Testis (tissue), 3 donors: ENCODE results near the gene TMEM74B. TPM values are rescaled to one million over a fixed set of nuclear protein-coding genes. Genes with fewer than 3 reads are reported as not detected.

Source experiments
- DNase-seq: peaks from one replicate; pipeline ENCODE4 v3.0.0-alpha.2; 2019
- H3K27ac ChIP-seq, 2 donors: fragments of 200-600 bp; sonication (generic); one replicate each; pipeline ENCODE4 v1.5.1; 2019
- H3K27me3 ChIP-seq: fragments of 200-600 bp; sonication (generic); one replicate; pipeline ENCODE4 v1.5.1; 2019
- H3K36me3 ChIP-seq: fragments of 200-600 bp; sonication (generic); one replicate; pipeline ENCODE4 v1.5.1; 2017; ENCODE audit warnings: low read depth; ENCODE audit errors: missing control alignments
- H3K4me1 ChIP-seq: fragments of 200-600 bp; sonication (generic); one replicate; pipeline ENCODE4 v1.5.1; 2019
- H3K4me3 ChIP-seq, 2 donors: fragments of 200-600 bp; sonication (generic); one replicate each; pipeline ENCODE4 v1.5.1; 2017 to 2019
- H3K9me3 ChIP-seq: fragments of 200-600 bp; sonication (generic); one replicate; pipeline ENCODE4 v1.5.1; 2017
- CTCF ChIP-seq, 3 experiments: fragments of 450-650 bp in 2 of 3; fragments of 200-600 bp in 1 of 3; sonication (generic) in 1 of 3; IDR thresholded peaks; one replicate each; pipeline ENCODE4 v1.5.1; 2016 to 2019; ENCODE audit warnings: antibody characterized with exemption in 3 of 3, mild to moderate bottlenecking in 2 of 3, moderate library complexity in 1 of 3
- POLR2A ChIP-seq: fragments of 450-650 bp; IDR thresholded peaks from one replicate; pipeline ENCODE4 v1.6.1; 2017; ENCODE audit warnings: antibody characterized with exemption, mild to moderate bottlenecking, moderate library complexity
- WGBS, 2 donors: methylation state at CpG; one replicate each; pipeline ENCODE4 v1.1.5; 2018; 5-methylcytosine and 5-hydroxymethylcytosine counted together
- intact Hi-C: fragments of 100-400 bp; cut with DNase I; formaldehyde crosslinking; loops from one replicate; pipeline ENCODE4 v1.15.1; 2023; ENCODE audit warnings: low total_unique reads
- polyA plus RNA-seq: library from polyadenylated mRNA; stranded (reverse); fragments of 350-450 nt; fragmentation: Illumina TruSeq; extraction: RNeasy Lipid Tissue Mini Kit (QIAGEN cat#74804); gene quantifications from one replicate; pipeline ENCODE4 v1.2.3, GENCODE V29; 2014; ENCODE audit warnings: low read depth, low replicate concordance; ENCODE audit not compliant: insufficient read depth
- total RNA-seq, 2 donors: library from RNA; depleted of rRNA; stranded (reverse); fragments of >200 nt; gene quantifications; one replicate each; pipeline ENCODE4 v1.2.3, GENCODE V29; 2016

TMEM74B gene
- total and polyA plus RNA-seq, 3 donors from 2014 or later, result 3.9 to 6.7 (median 4.8) TPM

GRCh38 chr20:1134836-1135235 lies 49.9 kb downstream of the TMEM74B start:
- 90 to 93% methylated on average over 3 to 12 of the region's 12 CpGs for WGBS, 2 donors
- DNase-seq, result no peak
- H3K27ac ChIP-seq, result no peak overlapping the region
- H3K4me1 ChIP-seq, result no peaks in the 10 kb centered on the region
- H3K4me3 ChIP-seq, result no peak overlapping the region
- TF ChIP-seq CTCF (IDR thresholded peaks at IDR 0.05) (no peak), POLR2A (no peak)
- no peaks in the 10 kb centered on the region for H3K36me3 ChIP-seq
- no peaks in the 10 kb centered on the region for H3K27me3 ChIP-seq
- H3K9me3 ChIP-seq, result no peaks in the 10 kb centered on the region
- intact Hi-C loops, result no loop called here

GRCh38 chr20:1134355-1134754 lies 50.4 kb downstream of the TMEM74B start:
- intact Hi-C loops, result no loop called here
- H3K27me3 ChIP-seq, result no peaks in the 10 kb centered on the region
- H3K9me3 ChIP-seq, result no peaks in the 10 kb centered on the region
- DNase-seq, result no peak
- H3K4me1 ChIP-seq, result no peaks in the 10 kb centered on the region
- WGBS, 2 donors, result 95% methylated on average over 2 of the region's 2 CpGs; no CpG with 5 or more reads in 1 of the 2 donors
- no peak overlapping the region for H3K27ac ChIP-seq
- H3K4me3 ChIP-seq, result no peak overlapping the region
- H3K36me3 ChIP-seq, result no peaks in the 10 kb centered on the region
- TF ChIP-seq CTCF (IDR thresholded peaks at IDR 0.05) (no peak), POLR2A (no peak)

- DNase-seq, result no peak
- H3K4me3 ChIP-seq, result no peak overlapping the region
- no peaks in the 10 kb centered on the region for H3K36me3 ChIP-seq
- no peaks in the 10 kb centered on the region for H3K4me1 ChIP-seq
- H3K27ac ChIP-seq, result no peak overlapping the region
- intact Hi-C loops, result no loop called here
- H3K27me3 ChIP-seq, result no peaks in the 10 kb centered on the region
- TF ChIP-seq CTCF (IDR thresholded peaks at IDR 0.05) (no peak), POLR2A (no peak)
- no peaks in the 10 kb centered on the region for H3K9me3 ChIP-seq
- 96% methylated on average over 3 of the region's 3 CpGs for WGBS, 2 donors
Observed at GRCh38 chr20:1131354-1131753, 53.4 kb downstream of the TMEM74B start.

GRCh38 chr20:1130847-1131246 lies 53.9 kb downstream of the TMEM74B start:
- H3K4me1 ChIP-seq, result no peaks in the 10 kb centered on the region
- intact Hi-C loops, result no loop called here
- WGBS, 2 donors, result 91 to 92% methylated on average over 5 of the region's 5 CpGs
- no peaks in the 10 kb centered on the region for H3K36me3 ChIP-seq
- TF ChIP-seq POLR2A, result no peak
- no peak for TF ChIP-seq CTCF (IDR thresholded peaks at IDR 0.05)
- no peaks in the 10 kb centered on the region for H3K9me3 ChIP-seq
- no peak overlapping the region for H3K4me3 ChIP-seq
- no peaks in the 10 kb centered on the region for H3K27me3 ChIP-seq
- no peak for DNase-seq
- no peak overlapping the region for H3K27ac ChIP-seq

Other genes with a start within 250 kb of the TMEM74B start
- 1 to 10 TPM; 2.2 to 2.6 TPM for gene RSPO4, start 182.7 kb downstream of the TMEM74B start, total RNA-seq
- gene RSPO4, start 182.7 kb downstream of the TMEM74B start, polyA plus RNA-seq, result 3.2 TPM
- 100 to 1,000 TPM; 265 to 380 TPM for gene PSMF1, start 66.4 kb downstream of the TMEM74B start, total RNA-seq
- gene PSMF1, start 66.4 kb downstream of the TMEM74B start, polyA plus RNA-seq, result 331 TPM
- gene C20orf202, start 18.5 kb upstream of the TMEM74B start, total RNA-seq, result 1 to 10 TPM; 1.1 to 1.7 TPM
- 0.84 TPM for gene C20orf202, start 18.5 kb upstream of the TMEM74B start, polyA plus RNA-seq
- gene RAD21L1, start 41.1 kb upstream of the TMEM74B start, total RNA-seq, result 10 to 100 TPM in 1 of 2 donors, 1 to 10 TPM in 1; 7.5 to 13.7 TPM
- 12.1 TPM for gene RAD21L1, start 41.1 kb upstream of the TMEM74B start, polyA plus RNA-seq
- 10 to 100 TPM in 1 of 2 donors, 1 to 10 TPM in 1; 9.0 to 10.4 TPM for gene SNPH, start 81.3 kb upstream of the TMEM74B start, total RNA-seq
- gene SNPH, start 81.3 kb upstream of the TMEM74B start, polyA plus RNA-seq, result 4.2 TPM
- gene SDCBP2, start 144.2 kb upstream of the TMEM74B start, total RNA-seq, result 1 to 10 TPM; 5.5 to 6.4 TPM
- 10.9 TPM for gene SDCBP2, start 144.2 kb upstream of the TMEM74B start, polyA plus RNA-seq
- 100 to 1,000 TPM in 1 of 2 donors, 10 to 100 TPM in 1; 90.9 to 122 TPM for gene FKBP1A, start 208.1 kb upstream of the TMEM74B start, total RNA-seq
- 182 TPM for gene FKBP1A, start 208.1 kb upstream of the TMEM74B start, polyA plus RNA-seq